IMR-90 (cell line): ENCODE results near the gene NFYC. TPM values are rescaled to one million over a fixed set of nuclear protein-coding genes. Genes with fewer than 3 reads are reported as not detected.
A peak's percentile ranks its signal among the peaks of the same experiment; 100 is the strongest.

ENCODE experiments used
- ATAC-seq: fragments of 200-7000 bp; cut with Tn5 transposase; 2 replicates; pipeline ENCODE4 v1.9.1; 2020; ENCODE audit warnings: low read depth, mild to moderate bottlenecking, moderate library complexity
- BruUV-seq: library from RNA; stranded (reverse); fragments of 400-500 nt; replicated peaks from 2 replicates; lab custom pipeline; 2021; lab: Mats Ljungman, UMichigan
- CTCF ChIA-PET: fragments of 300-600 bp; formaldehyde crosslinking; extraction: SDS; loops from one replicate; lab custom pipeline; 2021; ENCODE audit warnings: antibody characterized with exemption; lab: Yijun Ruan, JAX
- POLR2A ChIA-PET: fragments of 300-600 bp; sonication (Branson Sonifier 250); formaldehyde crosslinking; loops from one replicate; lab custom pipeline; 2022; ENCODE audit warnings: antibody characterized with exemption; ENCODE audit not compliant: unreplicated experiment; lab: Charles Lee
- DNase-seq: peaks from one replicate; pipeline ENCODE4 v3.0.0; 2013
- H2AFZ ChIP-seq: replicated peaks from 2 replicates; pipeline ENCODE3; 2013; ENCODE audit warnings: low read length, mild to moderate bottlenecking; ENCODE audit not compliant: poor library complexity
- H2AK5ac ChIP-seq: 2 replicates; pipeline ENCODE4 v1.6.1; 2013; ENCODE audit warnings: low read depth, low read length, inconsistent platforms
- H2AK9ac ChIP-seq: replicated peaks from 2 replicates; pipeline ENCODE3; 2013; ENCODE audit warnings: mild to moderate bottlenecking, low read depth, low read length, moderate library complexity; ENCODE audit not compliant: poor library complexity
- H2BK120ac ChIP-seq: 2 replicates; pipeline ENCODE4 v1.6.1; 2013; ENCODE audit warnings: low read depth, low read length, inconsistent platforms
- H2BK15ac ChIP-seq: 3 replicates; pipeline ENCODE4 v1.6.1; 2013; ENCODE audit warnings: low read depth, low read length, inconsistent platforms
- H2BK20ac ChIP-seq: 2 replicates; pipeline ENCODE4 v1.6.1; 2013; ENCODE audit warnings: low read depth, mild to moderate bottlenecking, inconsistent platforms, low read length, moderate library complexity
- H2BK5ac ChIP-seq: 2 replicates; pipeline ENCODE4 v1.6.1; 2013; ENCODE audit warnings: mild to moderate bottlenecking, low read depth, low read length, inconsistent platforms; ENCODE audit not compliant: poor library complexity, severe bottlenecking
- H3K14ac ChIP-seq: replicated peaks from 2 replicates; pipeline ENCODE4 v1.6.1; 2013; ENCODE audit warnings: low read depth, low read length, inconsistent platforms
- H3K18ac ChIP-seq: 2 replicates; pipeline ENCODE4 v1.6.1; 2013; ENCODE audit warnings: low read depth, low read length, control low read depth
- H3K23ac ChIP-seq: 2 replicates; pipeline ENCODE4 v1.6.1; 2013; ENCODE audit warnings: low read depth, low read length, inconsistent platforms
- H3K27ac ChIP-seq: 2 replicates; pipeline ENCODE4 v1.5.1; 2013; ENCODE audit warnings: mild to moderate bottlenecking, control low read depth, low read length; ENCODE audit not compliant: insufficient read depth
- H3K27me3 ChIP-seq: 2 replicates; pipeline ENCODE4 v1.6.1; 2013; ENCODE audit warnings: low read length; ENCODE audit not compliant: control insufficient read depth, insufficient read depth
- H3K36me3 ChIP-seq: 2 replicates; pipeline ENCODE4 v1.6.1; 2013; ENCODE audit warnings: low read length, mixed read lengths; ENCODE audit not compliant: control insufficient read depth, insufficient read depth
- H3K4ac ChIP-seq: 2 replicates; pipeline ENCODE4 v1.6.1; 2013; ENCODE audit warnings: low read depth, low read length, inconsistent platforms
- H3K4me1 ChIP-seq: 2 replicates; pipeline ENCODE4 v1.6.1; 2013; ENCODE audit warnings: low read length, mixed read lengths; ENCODE audit not compliant: control insufficient read depth, insufficient read depth
- H3K4me2 ChIP-seq: 2 replicates; pipeline ENCODE4 v1.6.1; 2013; ENCODE audit warnings: low read depth, mild to moderate bottlenecking, control low read depth, low read length, moderate library complexity
- H3K4me3 ChIP-seq: 2 replicates; pipeline ENCODE4 v1.5.1; 2013; ENCODE audit warnings: low read depth, mild to moderate bottlenecking, control low read depth, low read length, moderate library complexity; ENCODE audit not compliant: insufficient read depth
- H3K56ac ChIP-seq: 2 replicates; pipeline ENCODE4 v1.6.1; 2013; ENCODE audit warnings: low read length, inconsistent platforms; ENCODE audit not compliant: insufficient read depth; ENCODE audit errors: extremely low read depth
- H3K79me1 ChIP-seq, 2 experiments: 2 replicates each; pipeline ENCODE4 v1.6.1; 2013; ENCODE audit warnings: low read length in 2 of 2, inconsistent platforms in 1 of 2, low read depth in 1 of 2
- H3K9ac ChIP-seq: 2 replicates; pipeline ENCODE4 v1.6.1; 2013; ENCODE audit warnings: low read depth, low read length, control low read depth
- H3K9me1 ChIP-seq: 2 replicates; pipeline ENCODE4 v1.6.1; 2013; ENCODE audit warnings: low read length, inconsistent platforms; ENCODE audit not compliant: insufficient read depth
- H3K9me3 ChIP-seq: 2 replicates; pipeline ENCODE4 v1.6.1; 2013; ENCODE audit warnings: low read length; ENCODE audit not compliant: control insufficient read depth, insufficient read depth
- H4K20me1 ChIP-seq: 2 replicates; pipeline ENCODE4 v1.6.1; 2013; ENCODE audit warnings: low read length, inconsistent platforms; ENCODE audit not compliant: insufficient read depth
- H4K5ac ChIP-seq: 2 replicates; pipeline ENCODE4 v1.6.1; 2013; ENCODE audit warnings: mild to moderate bottlenecking, low read depth, low read length, control low read depth
- H4K8ac ChIP-seq, 2 experiments: 2 replicates each; pipeline ENCODE4 v1.6.1; 2013; ENCODE audit warnings: low read depth in 2 of 2, low read length in 2 of 2, control low read depth in 1 of 2, inconsistent platforms in 1 of 2
- H4K91ac ChIP-seq: 2 replicates; pipeline ENCODE4 v1.6.1; 2013; ENCODE audit warnings: low read depth, low read length, inconsistent platforms; ENCODE audit not compliant: insufficient read depth
- BHLHE40 ChIP-seq: fragments of 150-350 bp; IDR thresholded peaks from 2 replicates; pipeline ENCODE4 v1.6.1; 2016; ENCODE audit warnings: mild to moderate bottlenecking, low read depth, low read length
- CEBPB ChIP-seq: IDR thresholded peaks from 2 replicates; pipeline ENCODE4 v1.6.1; 2012; ENCODE audit warnings: low read depth, low read length, improper control_type of control experiment
- CHD1 ChIP-seq: IDR thresholded peaks from 2 replicates; pipeline ENCODE4 v1.6.1; 2012; ENCODE audit warnings: low read depth, low read length, improper control_type of control experiment
- MAZ ChIP-seq: IDR thresholded peaks from 2 replicates; pipeline ENCODE4 v1.6.1; 2012; ENCODE audit warnings: low read depth, mild to moderate bottlenecking, low read length, improper control_type of control experiment, moderate library complexity, borderline replicate concordance
- MXI1 ChIP-seq: IDR thresholded peaks from 2 replicates; pipeline ENCODE4 v1.6.1; 2012; ENCODE audit warnings: low read depth, mild to moderate bottlenecking, low read length, moderate library complexity, borderline replicate concordance
- RAD21 ChIP-seq: IDR thresholded peaks from 2 replicates; pipeline ENCODE4 v1.6.1; 2012; ENCODE audit warnings: low read length, improper control_type of control experiment
- RFX5 ChIP-seq: IDR thresholded peaks from 2 replicates; pipeline ENCODE4 v1.8.0; 2012; ENCODE audit warnings: low read depth, mild to moderate bottlenecking, low read length, moderate library complexity
- WGBS, 2 experiments: methylation state at CpG; one replicate each; pipeline versions ENCODE4 v1.1.5 to v1.1.7; 2013; ENCODE audit warnings: missing lambda C conversion rate in 2 of 2; ENCODE audit not compliant: insufficient read length in 1 of 2; ENCODE audit errors: extremely low coverage in 2 of 2; 5-methylcytosine and 5-hydroxymethylcytosine counted together
- dilution Hi-C: fragments of 300-500 bp; cut with HindIII; formaldehyde crosslinking; loops from one replicate; pipeline ENCODE4 v1.14.3; 2018; ENCODE audit warnings: low sequenced_read_pairs; ENCODE audit not compliant: unreplicated experiment
- in situ Hi-C: fragments of 300-500 bp; cut with MboI; formaldehyde crosslinking; loops from 3 replicates; pipeline ENCODE4 v1.14.3; 2019; ENCODE audit warnings: low sequenced_read_pairs, inconsistent platforms, mixed read lengths
- intact Hi-C: fragments of 100-400 bp; cut with micrococcal nuclease; formaldehyde crosslinking; loops from 2 replicates; pipeline ENCODE4 v1.10.0; 2022
- polyA plus RNA-seq, 3 experiments: library from polyadenylated mRNA; depleted of rRNA; stranded (reverse); fragments of >200 nt; gene quantifications; 2 replicates each; pipeline ENCODE4 v1.2.3, GENCODE V29; 2012; ENCODE audit warnings: low replicate concordance in 1 of 3
- total RNA-seq: library from RNA; depleted of rRNA; stranded (reverse); fragments of >200 nt; gene quantifications from 2 replicates; pipeline ENCODE4 v1.2.3, GENCODE V29; 2012
- TF ChIP-seq, protein P1 (sequence below): fragments of 150-350 bp; IDR thresholded peaks from 2 replicates; pipeline ENCODE4 v1.6.1; 2017; ENCODE audit warnings: mild to moderate bottlenecking, antibody characterized with exemption, low read length, low read depth
- TF ChIP-seq, protein P2 (sequence below): conservative IDR thresholded peaks from 2 replicates; pipeline ENCODE4 v1.5.1; 2012; ENCODE audit warnings: mild to moderate bottlenecking, low read depth, low read length, improper control_type of control experiment
- TF ChIP-seq, protein P3 (sequence below): fragments of 150-350 bp; IDR thresholded peaks from 2 replicates; pipeline ENCODE4 v1.6.1; 2016; ENCODE audit warnings: low read depth, mild to moderate bottlenecking, low read length, moderate library complexity, borderline replicate concordance

The NFYC gene
- total and polyA plus RNA-seq, 2 of the 4 experiments (the other 2 are of a cell fraction): 45.2 to 62.2 TPM

DNA sequence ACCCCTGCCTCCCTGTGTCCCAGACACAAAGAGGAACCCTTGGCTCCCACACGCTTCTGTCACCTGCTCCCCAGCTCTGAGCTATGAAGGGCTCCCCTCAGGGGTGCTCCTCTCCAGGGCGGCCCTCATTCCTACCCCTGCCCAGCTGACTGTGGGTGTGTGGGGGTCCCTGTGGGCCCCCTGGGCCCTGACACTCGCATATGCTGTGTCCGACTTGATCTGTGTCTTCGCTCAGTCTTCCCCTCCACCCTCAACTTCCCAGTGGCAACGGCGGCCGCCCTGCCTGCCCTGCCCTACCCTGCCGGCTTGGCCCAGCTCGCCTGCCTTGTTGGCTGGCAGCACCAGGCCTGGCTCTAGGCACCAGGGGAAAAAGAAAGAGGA, 93.3 kb downstream of the NFYC start:
- BruUV-seq: no TSS peak
- H3K9me1 ChIP-seq: no peaks in the 10 kb centered on the region; the same call in 1 of the 2 replicates
- no peak overlapping the region for H3K4ac ChIP-seq
- H4K8ac ChIP-seq: no peak overlapping the region
- no peak overlapping the region for H3K14ac ChIP-seq
- no peak overlapping the region for H2AK5ac ChIP-seq
- ChIA-PET POLR2A (no interaction called here), CTCF (no interaction called here)
- TF ChIP-seq MAZ (no peak), CEBPB (no peak), CHD1 (no peak), RAD21 (no peak), BHLHE40 (no peak), RFX5 (no peak), MXI1 (no peak)
- TF ChIP-seq, protein P1, sequence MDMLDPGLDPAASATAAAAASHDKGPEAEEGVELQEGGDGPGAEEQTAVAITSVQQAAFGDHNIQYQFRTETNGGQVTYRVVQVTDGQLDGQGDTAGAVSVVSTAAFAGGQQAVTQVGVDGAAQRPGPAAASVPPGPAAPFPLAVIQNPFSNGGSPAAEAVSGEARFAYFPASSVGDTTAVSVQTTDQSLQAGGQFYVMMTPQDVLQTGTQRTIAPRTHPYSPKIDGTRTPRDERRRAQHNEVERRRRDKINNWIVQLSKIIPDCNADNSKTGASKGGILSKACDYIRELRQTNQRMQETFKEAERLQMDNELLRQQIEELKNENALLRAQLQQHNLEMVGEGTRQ: no peak
- TF ChIP-seq, protein P2, sequence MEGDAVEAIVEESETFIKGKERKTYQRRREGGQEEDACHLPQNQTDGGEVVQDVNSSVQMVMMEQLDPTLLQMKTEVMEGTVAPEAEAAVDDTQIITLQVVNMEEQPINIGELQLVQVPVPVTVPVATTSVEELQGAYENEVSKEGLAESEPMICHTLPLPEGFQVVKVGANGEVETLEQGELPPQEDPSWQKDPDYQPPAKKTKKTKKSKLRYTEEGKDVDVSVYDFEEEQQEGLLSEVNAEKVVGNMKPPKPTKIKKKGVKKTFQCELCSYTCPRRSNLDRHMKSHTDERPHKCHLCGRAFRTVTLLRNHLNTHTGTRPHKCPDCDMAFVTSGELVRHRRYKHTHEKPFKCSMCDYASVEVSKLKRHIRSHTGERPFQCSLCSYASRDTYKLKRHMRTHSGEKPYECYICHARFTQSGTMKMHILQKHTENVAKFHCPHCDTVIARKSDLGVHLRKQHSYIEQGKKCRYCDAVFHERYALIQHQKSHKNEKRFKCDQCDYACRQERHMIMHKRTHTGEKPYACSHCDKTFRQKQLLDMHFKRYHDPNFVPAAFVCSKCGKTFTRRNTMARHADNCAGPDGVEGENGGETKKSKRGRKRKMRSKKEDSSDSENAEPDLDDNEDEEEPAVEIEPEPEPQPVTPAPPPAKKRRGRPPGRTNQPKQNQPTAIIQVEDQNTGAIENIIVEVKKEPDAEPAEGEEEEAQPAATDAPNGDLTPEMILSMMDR: no peak
- TF ChIP-seq, protein P3, sequence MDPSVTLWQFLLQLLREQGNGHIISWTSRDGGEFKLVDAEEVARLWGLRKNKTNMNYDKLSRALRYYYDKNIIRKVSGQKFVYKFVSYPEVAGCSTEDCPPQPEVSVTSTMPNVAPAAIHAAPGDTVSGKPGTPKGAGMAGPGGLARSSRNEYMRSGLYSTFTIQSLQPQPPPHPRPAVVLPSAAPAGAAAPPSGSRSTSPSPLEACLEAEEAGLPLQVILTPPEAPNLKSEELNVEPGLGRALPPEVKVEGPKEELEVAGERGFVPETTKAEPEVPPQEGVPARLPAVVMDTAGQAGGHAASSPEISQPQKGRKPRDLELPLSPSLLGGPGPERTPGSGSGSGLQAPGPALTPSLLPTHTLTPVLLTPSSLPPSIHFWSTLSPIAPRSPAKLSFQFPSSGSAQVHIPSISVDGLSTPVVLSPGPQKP: no peak
- in situ Hi-C loops: no loop called here
- no peak for ATAC-seq
- H3K4me3 ChIP-seq: no peak overlapping the region
- H3K4me2 ChIP-seq: no peak overlapping the region
- no peak overlapping the region for H3K9ac ChIP-seq
- H4K5ac ChIP-seq: no peak overlapping the region
- no peak for DNase-seq
- H4K91ac ChIP-seq: no peak overlapping the region
- peaks cover 44% of the 10 kb centered on the region for H3K27me3 ChIP-seq
- no CpG with 5 or more reads among the region's 10 CpGs for WGBS, 2 experiments
- no peak overlapping the region for H2BK15ac ChIP-seq
- H3K79me1 ChIP-seq: no peaks in the 10 kb centered on the region
- H2AK9ac ChIP-seq: no peak overlapping the region
- no peaks in the 10 kb centered on the region for H3K36me3 ChIP-seq
- H3K56ac ChIP-seq: no peak overlapping the region
- H3K23ac ChIP-seq: no peak overlapping the region
- no peak overlapping the region for H2BK20ac ChIP-seq
- H2BK5ac ChIP-seq: no peak overlapping the region
- no peaks in the 10 kb centered on the region for H3K9me3 ChIP-seq
- H4K20me1 ChIP-seq: no peaks in the 10 kb centered on the region
- H2AFZ ChIP-seq: peak overlapping the region; percentile 2
- H2BK120ac ChIP-seq: no peak overlapping the region
- no peak overlapping the region for H3K27ac ChIP-seq
- intact Hi-C loops: loop anchor here (10.0 kb wide), 1 partner anchor 170 kb away; no protein-coding TSS in a partner anchor
- no peak overlapping the region for H3K18ac ChIP-seq
- H3K4me1 ChIP-seq: no peaks in the 10 kb centered on the region; the same call in 1 of the 2 replicates
- dilution Hi-C loops: no loop called here
